ENCODE measurements around the gene ALX4.

DNA sequence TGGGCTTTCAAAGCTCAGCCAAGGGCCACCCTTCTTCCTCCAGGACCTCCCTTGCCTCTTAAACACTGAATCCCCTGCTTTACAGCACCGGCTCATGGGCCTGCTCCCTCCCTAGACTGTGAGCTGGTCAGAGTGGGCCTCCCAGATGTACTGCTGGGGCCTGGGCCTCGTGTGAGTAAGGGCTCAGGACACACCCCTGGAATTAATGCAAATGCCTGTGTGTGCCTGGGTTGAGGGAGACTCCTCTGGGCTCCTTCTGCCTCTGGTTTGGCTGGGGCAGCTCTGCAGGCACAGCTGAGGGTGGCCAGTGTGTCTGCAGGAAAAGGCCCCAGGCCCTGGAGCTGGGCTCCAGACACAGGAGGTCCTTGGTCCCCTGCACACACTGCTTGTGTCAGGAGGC is 24.2 kb downstream of the ALX4 start:
- TF ChIP-seq, protein P1, sequence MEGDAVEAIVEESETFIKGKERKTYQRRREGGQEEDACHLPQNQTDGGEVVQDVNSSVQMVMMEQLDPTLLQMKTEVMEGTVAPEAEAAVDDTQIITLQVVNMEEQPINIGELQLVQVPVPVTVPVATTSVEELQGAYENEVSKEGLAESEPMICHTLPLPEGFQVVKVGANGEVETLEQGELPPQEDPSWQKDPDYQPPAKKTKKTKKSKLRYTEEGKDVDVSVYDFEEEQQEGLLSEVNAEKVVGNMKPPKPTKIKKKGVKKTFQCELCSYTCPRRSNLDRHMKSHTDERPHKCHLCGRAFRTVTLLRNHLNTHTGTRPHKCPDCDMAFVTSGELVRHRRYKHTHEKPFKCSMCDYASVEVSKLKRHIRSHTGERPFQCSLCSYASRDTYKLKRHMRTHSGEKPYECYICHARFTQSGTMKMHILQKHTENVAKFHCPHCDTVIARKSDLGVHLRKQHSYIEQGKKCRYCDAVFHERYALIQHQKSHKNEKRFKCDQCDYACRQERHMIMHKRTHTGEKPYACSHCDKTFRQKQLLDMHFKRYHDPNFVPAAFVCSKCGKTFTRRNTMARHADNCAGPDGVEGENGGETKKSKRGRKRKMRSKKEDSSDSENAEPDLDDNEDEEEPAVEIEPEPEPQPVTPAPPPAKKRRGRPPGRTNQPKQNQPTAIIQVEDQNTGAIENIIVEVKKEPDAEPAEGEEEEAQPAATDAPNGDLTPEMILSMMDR (conservative IDR thresholded peaks at IDR 0.05; ENCODE audit: low read length), result no peak
- TF ChIP-seq EZH2phosphoT487 (IDR thresholded peaks at IDR 0.05; ENCODE audit: borderline replicate concordance), result no peak

Measured in Loucy (cell line).